Activated CD4-positive, alpha-beta memory T cell treated with anti-CD3 and anti-CD28 coated beads for 36 hours (primary cell): ENCODE results near the gene VDAC1. TPM values are rescaled to one million over a fixed set of nuclear protein-coding genes. Genes with fewer than 3 reads are reported as not detected.
"Not testable (repeated sequence)": the region's sequence is repeated elsewhere in the genome, so short reads cannot be mapped to it uniquely, and the experiment has no call there.

Experiments used
- CTCF ChIA-PET: fragments of 350-600 bp; sonication (Branson Sonifier 250); formaldehyde crosslinking; loops from one replicate; lab custom pipeline; 2021; ENCODE audit warnings: antibody characterized with exemption, inconsistent platforms; lab: Charles Lee
- POLR2A ChIA-PET: fragments of 350-600 bp; sonication (Branson Sonifier 250); formaldehyde crosslinking; loops from one replicate; lab custom pipeline; 2021; ENCODE audit warnings: antibody characterized with exemption; lab: Charles Lee
- DNase-seq: peaks from one replicate; pipeline ENCODE4 v3.0.0-alpha.2; 2020
- H3K27ac Mint-ChIP-seq: one replicate; pipeline ENCODE4 v1.8.0; 2021; ENCODE audit warnings: mixed read lengths
- H3K27me3 Mint-ChIP-seq: one replicate; pipeline ENCODE4 v1.8.0; 2021; ENCODE audit warnings: mixed read lengths
- H3K36me3 Mint-ChIP-seq: one replicate; pipeline ENCODE4 v1.8.0; 2021; ENCODE audit warnings: mixed read lengths
- H3K4me1 Mint-ChIP-seq: one replicate; pipeline ENCODE4 v1.8.0; 2021; ENCODE audit warnings: low read depth, mixed read lengths
- H3K4me3 Mint-ChIP-seq: one replicate; pipeline ENCODE4 v1.8.0; 2021; ENCODE audit warnings: mild to moderate bottlenecking, mixed read lengths
- H3K9me3 Mint-ChIP-seq: one replicate; pipeline ENCODE4 v1.8.0; 2021; ENCODE audit warnings: mixed read lengths
- intact Hi-C: fragments of 100-400 bp; cut with micrococcal nuclease; formaldehyde crosslinking; loops from one replicate; pipeline ENCODE4 v1.15.1; 2023
- total RNA-seq, 2 experiments: library from RNA; stranded (reverse); gene quantifications; one replicate each; pipeline ENCODE4 v1.2.3, GENCODE V29; 2021

The VDAC1 gene
- total RNA-seq, 2 experiments from 2014 or later, result 407 to 416 TPM

GRCh38 chr5:133977858-133978257 is 26.9 kb downstream of the VDAC1 start:
- H3K4me3 Mint-ChIP-seq, result no peak overlapping the region
- no peak for DNase-seq
- no peaks in the 10 kb centered on the region for H3K9me3 Mint-ChIP-seq
- intact Hi-C loops, result loop anchor here (1.0 kb wide), 1 partner anchor 10 kb away; the partner anchor contains the start of gene C5orf15
- CTCF ChIA-PET, result interaction anchor here (1.2 kb wide), 1 partner anchor 15 kb away, joined by 3 read pairs; no protein-coding TSS in a partner anchor
- POLR2A ChIA-PET, result interaction anchor here (1.5 kb wide), 2 partner anchors 9 to 17 kb away, joined by 7 read pairs; partner anchors contain the start of gene C5orf15
- H3K4me1 Mint-ChIP-seq, result peaks cover 37% of the 10 kb centered on the region
- H3K27me3 Mint-ChIP-seq, result no peaks in the 10 kb centered on the region
- peak overlapping the region; percentile 81 for H3K27ac Mint-ChIP-seq
- H3K36me3 Mint-ChIP-seq, result peaks cover 45% of the 10 kb centered on the region

- H3K36me3 Mint-ChIP-seq, result peaks cover 45% of the 10 kb centered on the region
- H3K27me3 Mint-ChIP-seq, result no peaks in the 10 kb centered on the region
- ChIA-PET POLR2A (interaction anchor here (1.2 to 1.5 kb wide), 3 partner anchors 9 to 28 kb away, joined by 4 to 7 read pairs (median 7); partner anchors contain the start of gene C5orf15), CTCF (interaction anchor here (1.0 to 1.2 kb wide), 2 partner anchors 15 to 47 kb away, joined by 3 read pairs; no protein-coding TSS in a partner anchor)
- H3K4me1 Mint-ChIP-seq, result peaks cover 37% of the 10 kb centered on the region
- intact Hi-C loops, result loop anchor here (1.0 kb wide), 1 partner anchor 9 kb away; the partner anchor contains the start of gene C5orf15
- peak overlapping the region; percentile 81 for H3K27ac Mint-ChIP-seq
- DNase-seq, result peak; percentile 44
- H3K4me3 Mint-ChIP-seq, result no peak overlapping the region
- no peaks in the 10 kb centered on the region for H3K9me3 Mint-ChIP-seq
Measured at GRCh38 chr5:133977161-133977787, 27.5 kb downstream of the VDAC1 start.

GRCh38 chr5:133975546-133975945 is 29.2 kb downstream of the VDAC1 start:
- H3K27ac Mint-ChIP-seq, result peak overlapping the region; percentile 60
- H3K36me3 Mint-ChIP-seq, result peaks cover 33% of the 10 kb centered on the region
- DNase-seq, result peak; percentile 52
- H3K4me3 Mint-ChIP-seq, H3K27me3 Mint-ChIP-seq, POLR2A ChIA-PET, H3K9me3 Mint-ChIP-seq, CTCF ChIA-PET, intact Hi-C loops: not testable (repeated sequence)
- H3K4me1 Mint-ChIP-seq, result peaks cover 33% of the 10 kb centered on the region

- ChIA-PET CTCF (interaction anchor here (0.8 kb wide), 1 partner anchor 65 kb away, joined by 3 read pairs; no protein-coding TSS in a partner anchor), POLR2A (no interaction called here)
- Mint-ChIP-seq H3K27me3 (no peaks in the 10 kb centered on the region), H3K4me1 (peaks cover 40% of the 10 kb centered on the region), H3K36me3 (peaks cover 30% of the 10 kb centered on the region), H3K27ac (no peak overlapping the region), H3K4me3 (no peak overlapping the region), H3K9me3 (no peaks in the 10 kb centered on the region)
- no peak for DNase-seq
- intact Hi-C loops, result no loop called here
Measured at GRCh38 chr5:133974142-133974541, 30.6 kb downstream of the VDAC1 start.

GRCh38 chr5:133970325-133970909 is 34.4 kb downstream of the VDAC1 start:
- Mint-ChIP-seq H3K4me3 (peak overlapping the region; percentile 91), H3K9me3 (no peaks in the 10 kb centered on the region), H3K27me3 (no peaks in the 10 kb centered on the region), H3K36me3 (peaks cover 14% of the 10 kb centered on the region), H3K27ac (peak overlapping the region; percentile 90), H3K4me1 (peaks cover 35% of the 10 kb centered on the region)
- DNase-seq, result no peak
- ChIA-PET POLR2A (interaction anchor here (1.1 kb wide), 1 partner anchor 33 kb away, joined by 3 read pairs; no protein-coding TSS in a partner anchor), CTCF (interaction anchor here (0.9 to 2.2 kb wide), 5 partner anchors 9 to 170 kb away, joined by 3 to 12 read pairs (median 6); no protein-coding TSS in a partner anchor)
- intact Hi-C loops, result no loop called here

GRCh38 chr5:133969654-133970324 is 35.0 kb downstream of the VDAC1 start:
- Mint-ChIP-seq H3K4me3 (peak overlapping the region; percentile 91), H3K9me3 (no peaks in the 10 kb centered on the region), H3K4me1 (peaks cover 40% of the 10 kb centered on the region), H3K36me3 (peaks cover 14% of the 10 kb centered on the region), H3K27me3 (no peaks in the 10 kb centered on the region), H3K27ac (peak overlapping the region; percentile 90)
- ChIA-PET CTCF (interaction anchor here (0.9 to 2.2 kb wide), 7 partner anchors 10 to 171 kb away, joined by 3 to 12 read pairs (median 5); no protein-coding TSS in a partner anchor), POLR2A (interaction anchor here (1.0 to 1.1 kb wide), 2 partner anchors 34 to 40 kb away, joined by 3 read pairs; no protein-coding TSS in a partner anchor)
- intact Hi-C loops, result no loop called here
- no peak for DNase-seq

GRCh38 chr5:133968204-133968980 is 36.4 kb downstream of the VDAC1 start, which contains the start of gene C5orf15:
TSS of gene C5orf15 (minus strand) at chr5:133968625. CDS start at chr5:133968584, 41 bp downstream.
- H3K27me3 Mint-ChIP-seq, result no peaks in the 10 kb centered on the region
- intact Hi-C loops, result loop anchor here (1.0 kb wide), 3 partner anchors 9 to 38 kb away; no protein-coding TSS in a partner anchor
- ChIA-PET CTCF (interaction anchor here (2.2 kb wide), 1 partner anchor 172 kb away, joined by 8 read pairs; no protein-coding TSS in a partner anchor), POLR2A (interaction anchor here (1.0 kb wide), 1 partner anchor 9 kb away, joined by 7 read pairs; no protein-coding TSS in a partner anchor)
- peaks cover 50% of the 10 kb centered on the region for H3K4me1 Mint-ChIP-seq
- peak within 1 kb of the TSS; percentile 91 for H3K4me3 Mint-ChIP-seq
- H3K9me3 Mint-ChIP-seq, result no peaks in the 10 kb centered on the region
- H3K27ac Mint-ChIP-seq, result peak within 1 kb of the TSS; percentile 90
- DNase-seq, result peak; percentile 97
- H3K36me3 Mint-ChIP-seq, result peaks cover 14% of the 10 kb centered on the region

GRCh38 chr5:133967698-133968203 is 37.0 kb downstream of the VDAC1 start:
- peak; percentile 14 for DNase-seq
- CTCF ChIA-PET, result interaction anchor here (0.6 to 1.1 kb wide), 2 partner anchors 23 to 1161 kb away, joined by 3 read pairs; no protein-coding TSS in a partner anchor
- Mint-ChIP-seq H3K9me3 (no peaks in the 10 kb centered on the region), H3K27ac (peak overlapping the region; percentile 90), H3K4me1 (peaks cover 57% of the 10 kb centered on the region), H3K4me3 (peak overlapping the region; percentile 91), H3K27me3 (no peaks in the 10 kb centered on the region), H3K36me3 (peaks cover 12% of the 10 kb centered on the region)
- intact Hi-C loops, result loop anchor here (1.0 kb wide), 3 partner anchors 10 to 37 kb away; no protein-coding TSS in a partner anchor
- POLR2A ChIA-PET, result no interaction called here

- no peak overlapping the region for H3K27ac Mint-ChIP-seq
Measured at GRCh38 chr5:133967124-133967523, 37.7 kb downstream of the VDAC1 start.

GRCh38 chr5:133966090-133966489 is 38.7 kb downstream of the VDAC1 start:
- Mint-ChIP-seq H3K4me3 (no peak overlapping the region), H3K36me3 (peaks cover 12% of the 10 kb centered on the region), H3K9me3 (no peaks in the 10 kb centered on the region), H3K27me3 (no peaks in the 10 kb centered on the region), H3K27ac (no peak overlapping the region), H3K4me1 (peaks cover 63% of the 10 kb centered on the region)
- no peak for DNase-seq
- ChIA-PET POLR2A (no interaction called here), CTCF (no interaction called here)
- intact Hi-C loops, result no loop called here

More at GRCh38 chr5:133967124-133967523, 37.7 kb downstream of the VDAC1 start:
- Mint-ChIP-seq H3K4me3 (peak overlapping the region; percentile 91), H3K27me3 (no peaks in the 10 kb centered on the region), H3K9me3 (no peaks in the 10 kb centered on the region), H3K36me3 (peaks cover 12% of the 10 kb centered on the region), H3K4me1 (peaks cover 63% of the 10 kb centered on the region)
- intact Hi-C loops, result no loop called here
- POLR2A ChIA-PET, result no interaction called here
- DNase-seq, result no peak
- CTCF ChIA-PET, result interaction anchor here (0.6 to 1.1 kb wide), 2 partner anchors 22 to 1160 kb away, joined by 3 read pairs; no protein-coding TSS in a partner anchor
